Fibroblast of skin of scalp (primary cell): Measurements from ENCODE around the gene FOXA3. TPM values are rescaled to one million over a fixed set of nuclear protein-coding genes. Genes with fewer than 3 reads are reported as not detected.
A peak's percentile ranks its signal among the peaks of the same experiment; 100 is the strongest.

Source experiments
- DNase-seq: peaks from one replicate; pipeline ENCODE4 v3.0.0-alpha.2; 2013
- polyA plus RNA-seq, 2 experiments: library from polyadenylated mRNA; unstranded; fragments of 120-200 nt; gene quantifications; one replicate each; pipeline ENCODE4 v1.2.1, GENCODE V29; 2013; ENCODE audit not compliant: insufficient read length in 2 of 2

FOXA3 gene
- polyA plus RNA-seq (2013, experiment 1 of 2; ENCODE audit: insufficient read length): 0.10 TPM
- not detected for polyA plus RNA-seq (2013, experiment 2 of 2; ENCODE audit: insufficient read length)

GRCh38 chr19:45863840-45864628, at the start of gene FOXA3:
TSS of gene FOXA3 (plus strand) at chr19:45864326. CDS start at chr19:45864457, 131 bp downstream.
- peak; percentile 55 for DNase-seq

- no peak for DNase-seq
Measured at GRCh38 chr19:45814851-45815480, 49.2 kb upstream of the FOXA3 start, which contains the start of gene RSPH6A. TSS of gene RSPH6A (minus strand) at chr19:45815308. CDS start at chr19:45815176, 132 bp downstream.

GRCh38 chr19:45815481-45816216, 48.5 kb upstream of the FOXA3 start:
- DNase-seq: no peak

GRCh38 chr19:45816236-45817009, 47.7 kb upstream of the FOXA3 start:
- no peak for DNase-seq

GRCh38 chr19:45817010-45817724, 47.0 kb upstream of the FOXA3 start:
- peak; percentile 94 for DNase-seq

GRCh38 chr19:45817725-45818301, 46.3 kb upstream of the FOXA3 start:
- no peak for DNase-seq

- DNase-seq: no peak
Measured at GRCh38 chr19:45819769-45820168, 44.4 kb upstream of the FOXA3 start.

GRCh38 chr19:45820413-45821102, 43.6 kb upstream of the FOXA3 start:
- DNase-seq: no peak

GRCh38 chr19:45821103-45821521, 43.0 kb upstream of the FOXA3 start:
- DNase-seq: no peak

GRCh38 chr19:45821570-45821969, 42.6 kb upstream of the FOXA3 start:
- no peak for DNase-seq

- DNase-seq: no peak
Measured at GRCh38 chr19:45822716-45823115, 41.4 kb upstream of the FOXA3 start.

- no peak for DNase-seq
Measured at GRCh38 chr19:45823182-45823581, 40.9 kb upstream of the FOXA3 start.

- no peak for DNase-seq
Measured at GRCh38 chr19:45824041-45824471, 40.1 kb upstream of the FOXA3 start.

- no peak for DNase-seq
Measured at GRCh38 chr19:45824531-45825262, 39.4 kb upstream of the FOXA3 start.

- DNase-seq: no peak
Measured at GRCh38 chr19:45825263-45825605, 38.9 kb upstream of the FOXA3 start.

- DNase-seq: no peak
Measured at GRCh38 chr19:45825917-45826893, 37.9 kb upstream of the FOXA3 start.

GRCh38 chr19:45826934-45827333, 37.2 kb upstream of the FOXA3 start:
- DNase-seq: no peak

- no peak for DNase-seq
Measured at GRCh38 chr19:45827459-45828093, 36.5 kb upstream of the FOXA3 start.
